Fibroblast of lung (primary cell): ENCODE results near the gene ZNF341. TPM values are rescaled to one million over a fixed set of nuclear protein-coding genes. Genes with fewer than 3 reads are reported as not detected.
A peak's percentile ranks its signal among the peaks of the same experiment; 100 is the strongest.

Experiments
- DNase-seq, 2 donors: peaks; one replicate each; pipeline versions ENCODE4 v3.0.0 to v3.0.0-alpha.2; 2010; ENCODE audit warnings: low read depth in 2 of 2
- H2AFZ ChIP-seq: 2 replicates; pipeline ENCODE4 v1.5.1; 2012; ENCODE audit warnings: low read length, control low read depth, inconsistent platforms
- H3K27ac ChIP-seq: 2 replicates; pipeline ENCODE4 v1.5.1; 2011; ENCODE audit warnings: low read length, control low read depth; ENCODE audit not compliant: insufficient read depth
- H3K27me3 ChIP-seq: 2 replicates; pipeline ENCODE4 v1.5.1; 2011; ENCODE audit warnings: mild to moderate bottlenecking, low read length; ENCODE audit not compliant: control insufficient read depth, insufficient read depth
- H3K36me3 ChIP-seq: 2 replicates; pipeline ENCODE4 v1.5.1; 2011; ENCODE audit warnings: low read length; ENCODE audit not compliant: control insufficient read depth, insufficient read depth
- H3K4me1 ChIP-seq: 2 replicates; pipeline ENCODE4 v1.5.1; 2011; ENCODE audit warnings: low read length; ENCODE audit not compliant: control insufficient read depth, insufficient read depth; ENCODE audit errors: extremely low read depth
- H3K4me2 ChIP-seq: 2 replicates; pipeline ENCODE4 v1.5.1; 2011; ENCODE audit warnings: low read length, control low read depth; ENCODE audit not compliant: insufficient read depth; ENCODE audit errors: extremely low read depth
- H3K4me3 ChIP-seq, 4 experiments: fragments of 200-600 bp in 1 of 4; sonication (generic) in 1 of 4; replicated peaks in 1 of 4; 2 replicates each; pipeline ENCODE4 v1.5.1; 2011 to 2016; ENCODE audit warnings: low read length in 4 of 4, low read depth in 3 of 4, mild to moderate bottlenecking in 3 of 4, control low read depth in 2 of 4, inconsistent platforms in 1 of 4, mixed read lengths in 1 of 4; ENCODE audit not compliant: insufficient read depth in 1 of 4; ENCODE audit errors: control extremely low read depth in 1 of 4
- H3K79me2 ChIP-seq: 2 replicates; pipeline ENCODE4 v1.5.1; 2012; ENCODE audit warnings: mild to moderate bottlenecking, low read length, inconsistent platforms; ENCODE audit not compliant: control insufficient read depth, insufficient read depth
- H3K9ac ChIP-seq: 2 replicates; pipeline ENCODE4 v1.5.1; 2011; ENCODE audit warnings: mild to moderate bottlenecking, low read length, control low read depth; ENCODE audit not compliant: insufficient read depth
- H3K9me3 ChIP-seq: 2 replicates; pipeline ENCODE4 v1.5.1; 2012; ENCODE audit warnings: low read depth, low read length; ENCODE audit not compliant: control insufficient read depth, insufficient read depth
- H4K20me1 ChIP-seq: 2 replicates; pipeline ENCODE4 v1.5.1; 2011; ENCODE audit warnings: low read length; ENCODE audit not compliant: control insufficient read depth, insufficient read depth; ENCODE audit errors: extremely low read depth
- EZH2 ChIP-seq: IDR thresholded peaks from 2 replicates; pipeline ENCODE4 v1.5.1; 2012; ENCODE audit warnings: low read length, control low read depth, mild to moderate bottlenecking; ENCODE audit errors: missing control alignments
- polyA plus RNA-seq, 2 donors: library from polyadenylated mRNA; depleted of rRNA in 1 of 2; stranded (reverse) in 1 of 2; unstranded in 1 of 2; fragments of >200 nt; gene quantifications; 2 replicates each; pipeline ENCODE4 v1.2.1, GENCODE V29; 2011 to 2012; ENCODE audit warnings: missing spikeins in 1 of 2
- total RNA-seq: library from RNA; depleted of rRNA; stranded (reverse); fragments of >200 nt; gene quantifications from 2 replicates; pipeline ENCODE4 v1.2.1, GENCODE V29; 2014
- TF ChIP-seq, protein P1 (sequence below), 2 donors: IDR thresholded peaks in 1 of 2; conservative IDR thresholded peaks in 1 of 2; 1 replicate in 1 of 2; 2 replicates in 1 of 2; pipeline ENCODE4 v1.5.1; 2011 to 2012; ENCODE audit warnings: low read length in 2 of 2, control low read depth in 1 of 2, inconsistent platforms in 1 of 2, low read depth in 1 of 2, mild to moderate bottlenecking in 1 of 2

The ZNF341 gene
- total and polyA plus RNA-seq, 2 donors (not counting 1 experiment from before 2014, with no cell fraction given) = 0.99 to 1.1 TPM

DNA sequence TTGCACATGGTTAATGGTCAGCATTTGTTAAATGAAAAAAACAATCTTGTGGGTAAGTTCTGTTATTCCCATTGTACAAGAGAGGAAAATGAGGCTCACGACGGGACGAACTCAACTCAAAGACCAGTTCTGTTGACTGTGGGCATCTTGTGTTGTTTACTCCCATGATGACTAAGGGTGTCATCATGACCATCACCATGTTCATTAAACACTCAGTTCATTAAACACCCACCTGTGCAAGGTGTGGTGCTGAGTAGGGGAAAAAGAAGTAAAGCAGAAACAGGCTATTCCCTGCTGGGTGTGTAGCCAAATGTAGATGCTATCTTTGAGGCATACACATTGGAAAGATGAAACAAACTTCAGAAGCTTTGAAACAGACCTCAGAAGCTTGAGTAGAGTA is 83.9 kb downstream of the ZNF341 start:
- H3K4me2 ChIP-seq = no peak overlapping the region
- H3K9me3 ChIP-seq = no peaks in the 10 kb centered on the region
- peaks cover 78% of the 10 kb centered on the region for H3K79me2 ChIP-seq
- H2AFZ ChIP-seq = no peak overlapping the region
- H4K20me1 ChIP-seq = peaks cover 4% of the 10 kb centered on the region
- no peak for TF ChIP-seq EZH2
- TF ChIP-seq, protein P1, sequence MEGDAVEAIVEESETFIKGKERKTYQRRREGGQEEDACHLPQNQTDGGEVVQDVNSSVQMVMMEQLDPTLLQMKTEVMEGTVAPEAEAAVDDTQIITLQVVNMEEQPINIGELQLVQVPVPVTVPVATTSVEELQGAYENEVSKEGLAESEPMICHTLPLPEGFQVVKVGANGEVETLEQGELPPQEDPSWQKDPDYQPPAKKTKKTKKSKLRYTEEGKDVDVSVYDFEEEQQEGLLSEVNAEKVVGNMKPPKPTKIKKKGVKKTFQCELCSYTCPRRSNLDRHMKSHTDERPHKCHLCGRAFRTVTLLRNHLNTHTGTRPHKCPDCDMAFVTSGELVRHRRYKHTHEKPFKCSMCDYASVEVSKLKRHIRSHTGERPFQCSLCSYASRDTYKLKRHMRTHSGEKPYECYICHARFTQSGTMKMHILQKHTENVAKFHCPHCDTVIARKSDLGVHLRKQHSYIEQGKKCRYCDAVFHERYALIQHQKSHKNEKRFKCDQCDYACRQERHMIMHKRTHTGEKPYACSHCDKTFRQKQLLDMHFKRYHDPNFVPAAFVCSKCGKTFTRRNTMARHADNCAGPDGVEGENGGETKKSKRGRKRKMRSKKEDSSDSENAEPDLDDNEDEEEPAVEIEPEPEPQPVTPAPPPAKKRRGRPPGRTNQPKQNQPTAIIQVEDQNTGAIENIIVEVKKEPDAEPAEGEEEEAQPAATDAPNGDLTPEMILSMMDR (conservative IDR thresholded peaks at IDR 0.05 in 1 of 2, IDR thresholded peaks at IDR 0.05 in 1 of 2; ENCODE audit: low read depth in 1 of 2, low read length in 2 of 2) = no peak
- no peak overlapping the region for H3K27ac ChIP-seq
- no peak for DNase-seq
- no peaks in the 10 kb centered on the region for H3K36me3 ChIP-seq
- no peak overlapping the region for H3K9ac ChIP-seq
- H3K4me3 ChIP-seq = no peak overlapping the region
- H3K4me1 ChIP-seq = no peaks in the 10 kb centered on the region
- no peaks in the 10 kb centered on the region for H3K27me3 ChIP-seq

DNA sequence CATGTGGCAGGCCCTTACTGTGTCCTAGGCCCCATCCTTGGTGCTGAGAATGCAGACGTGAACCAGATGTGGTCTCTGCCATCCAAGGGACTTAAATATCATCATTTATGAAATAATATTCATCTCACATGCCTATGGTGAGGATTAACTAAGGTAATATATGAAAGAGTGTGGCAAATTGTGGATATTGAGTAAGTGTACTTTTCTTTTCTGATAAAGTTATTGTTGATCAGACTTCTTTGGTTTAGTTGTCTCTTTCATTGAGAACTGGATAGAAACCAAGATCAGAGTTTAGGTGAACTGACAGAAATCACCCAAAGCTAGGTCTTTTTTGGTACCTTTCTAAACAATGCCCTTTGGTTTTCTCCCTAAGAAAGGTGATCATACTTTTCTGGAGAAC is 84.4 kb downstream of the ZNF341 start:
- Histone ChIP-seq H3K79me2 (peaks cover 78% of the 10 kb centered on the region), H3K36me3 (no peaks in the 10 kb centered on the region), H3K27me3 (no peaks in the 10 kb centered on the region), H3K27ac (no peak overlapping the region), H3K9ac (no peak overlapping the region), H3K9me3 (no peaks in the 10 kb centered on the region), H3K4me3 (no peak overlapping the region), H3K4me1 (no peaks in the 10 kb centered on the region), H3K4me2 (no peak overlapping the region), H2AFZ (no peak overlapping the region), H4K20me1 (peaks cover 4% of the 10 kb centered on the region)
- no peak for DNase-seq
- TF ChIP-seq, protein P1 (conservative IDR thresholded peaks at IDR 0.05 in 1 of 2, IDR thresholded peaks at IDR 0.05 in 1 of 2; ENCODE audit: low read depth in 1 of 2, low read length in 2 of 2) = no peak
- no peak for TF ChIP-seq EZH2

DNA sequence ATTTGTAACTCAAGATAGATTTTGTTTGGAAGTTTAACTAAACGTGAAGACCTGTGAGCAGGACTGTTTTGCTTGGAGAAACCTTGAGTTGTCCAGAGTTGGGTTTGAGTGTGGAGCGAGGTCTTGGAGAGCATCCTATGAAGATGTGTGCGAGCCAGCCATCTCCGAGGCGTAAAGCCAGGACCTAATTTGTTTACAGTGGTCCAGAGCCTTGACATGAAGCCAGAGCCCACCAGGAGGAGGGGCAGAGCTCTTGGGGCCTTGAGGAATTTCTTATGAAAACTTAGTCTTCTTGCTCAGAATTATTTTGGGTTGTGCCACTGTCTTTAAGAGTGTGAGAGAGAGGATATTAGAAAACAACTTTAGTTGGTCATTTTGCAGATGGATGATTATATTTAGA is 85.6 kb downstream of the ZNF341 start:
- Histone ChIP-seq H2AFZ (no peak overlapping the region), H3K4me3 (no peak overlapping the region), H3K79me2 (peaks cover 73% of the 10 kb centered on the region), H3K27me3 (no peaks in the 10 kb centered on the region), H3K9ac (no peak overlapping the region), H3K9me3 (no peaks in the 10 kb centered on the region), H3K36me3 (no peaks in the 10 kb centered on the region), H4K20me1 (peaks cover 4% of the 10 kb centered on the region), H3K4me2 (peak overlapping the region; percentile 18), H3K4me1 (no peaks in the 10 kb centered on the region), H3K27ac (no peak overlapping the region)
- TF ChIP-seq, protein P1 (conservative IDR thresholded peaks at IDR 0.05 in 1 of 2, IDR thresholded peaks at IDR 0.05 in 1 of 2; ENCODE audit: low read depth in 1 of 2, low read length in 2 of 2) = no peak
- TF ChIP-seq EZH2 = no peak
- no peak for DNase-seq
